HEK293T (cell line): ENCODE measurements around the gene CSN1S1.

Experiments used
- CTCF ChIA-PET: fragments of 350-600 bp; formaldehyde crosslinking; extraction: SDS; loops from one replicate; lab custom pipeline; 2021; ENCODE audit warnings: antibody characterized with exemption, inconsistent platforms; lab: Yijun Ruan, JAX
- POLR2A ChIA-PET: fragments of 350-600 bp; formaldehyde crosslinking; extraction: SDS; loops from one replicate; lab custom pipeline; 2020; ENCODE audit warnings: antibody characterized with exemption, inconsistent platforms; lab: Yijun Ruan, JAX
- DNase-seq: peaks from one replicate; pipeline ENCODE4 v3.0.0; 2012; ENCODE audit warnings: mixed read lengths; ENCODE audit errors: extremely low spot score
- ARNT ChIP-seq: fragments of 450-650 bp; IDR thresholded peaks from 2 replicates; pipeline ENCODE4 v1.6.1; 2017; ENCODE audit warnings: mild to moderate bottlenecking
- BHLHE40 ChIP-seq: fragments of 450-650 bp; IDR thresholded peaks from 2 replicates; pipeline ENCODE4 v1.6.1; 2016; ENCODE audit warnings: mild to moderate bottlenecking, moderate library complexity, borderline replicate concordance
- CTBP1 ChIP-seq: fragments of 450-650 bp; IDR thresholded peaks from 2 replicates; pipeline ENCODE4 v1.6.1; 2016; ENCODE audit warnings: borderline replicate concordance
- ELF4 ChIP-seq: fragments of 450-650 bp; IDR thresholded peaks from 2 replicates; pipeline ENCODE4 v1.6.1; 2017; ENCODE audit warnings: antibody characterized with exemption
- FOXA1 ChIP-seq: fragments of 450-650 bp; IDR thresholded peaks from 2 replicates; pipeline ENCODE4 v1.6.1; 2016; ENCODE audit warnings: mild to moderate bottlenecking
- FOXK2 ChIP-seq: fragments of 450-650 bp; IDR thresholded peaks from 2 replicates; pipeline ENCODE4 v1.6.1; 2016; ENCODE audit warnings: mild to moderate bottlenecking
- FOXM1 ChIP-seq: fragments of 450-650 bp; IDR thresholded peaks from 2 replicates; pipeline ENCODE4 v1.6.1; 2017; ENCODE audit warnings: mild to moderate bottlenecking, borderline replicate concordance
- HDGF ChIP-seq: fragments of 450-650 bp; IDR thresholded peaks from 2 replicates; pipeline ENCODE4 v1.6.1; 2017; ENCODE audit warnings: antibody characterized with exemption, borderline replicate concordance
- L3MBTL2 ChIP-seq: fragments of 450-650 bp; conservative IDR thresholded peaks from 2 replicates; pipeline ENCODE4 v1.6.1; 2016; ENCODE audit warnings: mild to moderate bottlenecking
- LEF1 ChIP-seq: fragments of 450-650 bp; IDR thresholded peaks from 2 replicates; pipeline ENCODE4 v1.6.1; 2017; ENCODE audit warnings: mild to moderate bottlenecking, borderline replicate concordance
- NFRKB ChIP-seq: fragments of 450-650 bp; IDR thresholded peaks from 2 replicates; pipeline ENCODE4 v1.6.1; 2016; ENCODE audit warnings: mild to moderate bottlenecking, moderate library complexity
- PKNOX1 ChIP-seq: fragments of 450-650 bp; IDR thresholded peaks from 2 replicates; pipeline ENCODE4 v1.6.1; 2016
- SP1 ChIP-seq: fragments of 450-650 bp; IDR thresholded peaks from 2 replicates; pipeline ENCODE4 v1.6.1; 2017
- SUZ12 ChIP-seq: fragments of 450-650 bp; IDR thresholded peaks from 2 replicates; pipeline ENCODE4 v1.6.1; 2016; ENCODE audit warnings: mild to moderate bottlenecking
- TARDBP ChIP-seq: fragments of 450-650 bp; IDR thresholded peaks from 2 replicates; pipeline ENCODE4 v1.6.1; 2016
- ZNF384 ChIP-seq: fragments of 450-650 bp; IDR thresholded peaks from 2 replicates; pipeline ENCODE4 v1.6.1; 2016

Gene CSN1S1

DNA sequence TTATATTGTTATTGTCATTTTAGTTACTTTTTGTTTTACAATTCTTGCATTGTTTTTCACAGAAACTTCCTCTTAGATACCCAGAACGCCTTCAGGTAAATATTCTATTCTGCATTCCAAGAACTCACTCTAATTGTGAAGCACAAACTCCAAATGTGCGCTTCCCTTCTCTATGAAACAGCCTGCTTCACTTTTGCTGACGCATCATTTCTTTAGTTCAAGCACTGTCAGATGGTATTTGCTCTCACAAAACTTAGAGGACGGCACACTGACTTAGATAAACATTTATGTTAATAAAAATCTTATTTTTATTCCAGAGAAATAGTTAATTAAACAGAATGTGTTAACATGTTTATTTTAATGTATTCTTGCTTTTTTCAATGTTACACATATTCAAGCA lies 3.3 kb downstream of the CSN1S1 start:
- DNase-seq = no peak
- POLR2A ChIA-PET = no interaction called here
- CTCF ChIA-PET = no interaction called here

DNA sequence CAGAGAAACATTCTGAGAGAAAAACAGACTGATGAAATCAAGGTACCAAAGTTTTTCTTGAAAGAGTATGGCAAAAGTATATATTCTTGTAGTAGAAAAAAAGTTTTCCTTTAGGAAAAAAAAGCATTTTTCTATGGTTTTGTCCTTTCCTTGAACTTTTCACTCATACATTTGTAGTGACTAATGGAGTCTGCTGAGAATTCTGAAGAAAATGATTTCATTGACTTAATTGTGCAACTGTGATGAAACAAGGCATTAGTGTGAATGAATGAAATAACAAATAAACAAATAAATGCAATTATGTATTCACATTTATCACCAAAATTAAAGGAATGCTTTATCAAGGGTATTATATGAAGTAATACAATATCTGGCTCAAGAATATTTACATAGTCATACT lies 5.7 kb downstream of the CSN1S1 start:
- no peak for DNase-seq
- TF ChIP-seq SP1 (no peak), CTBP1 (no peak), ARNT (no peak), L3MBTL2 (no peak), ZNF384 (no peak), BHLHE40 (no peak), NFRKB (no peak), TARDBP (no peak)
- POLR2A ChIA-PET = no interaction called here
- CTCF ChIA-PET = no interaction called here

More for the DNA sequence above, 3.3 kb downstream of the CSN1S1 start:
- no peak for TF ChIP-seq CTBP1
- TF ChIP-seq FOXK2 = no peak
- no peak for TF ChIP-seq SUZ12
- no peak for TF ChIP-seq HDGF

- TF ChIP-seq FOXK2 = no peak
- no peak for TF ChIP-seq PKNOX1
- TF ChIP-seq ZNF384 = no peak
- no peak for TF ChIP-seq NFRKB
- TF ChIP-seq FOXM1 = no peak
- no peak for TF ChIP-seq L3MBTL2
- TF ChIP-seq LEF1 = no peak
- TF ChIP-seq ARNT = no peak
- no peak for TF ChIP-seq HDGF
- no peak for TF ChIP-seq CTBP1
- TF ChIP-seq FOXA1 = no peak
- no peak for TF ChIP-seq TARDBP
- TF ChIP-seq BHLHE40 = no peak
- POLR2A ChIA-PET = no interaction called here
- CTCF ChIA-PET = interaction anchor here (0.7 kb wide), 1 partner anchor 389 kb away, joined by 3 read pairs; no protein-coding TSS in a partner anchor
- no peak for DNase-seq
Observed at GRCh38 chr4:69951602-69952001, 20.7 kb downstream of the CSN1S1 start.

GRCh38 chr4:69957209-69957608 lies 26.3 kb downstream of the CSN1S1 start:
- TF ChIP-seq NFRKB (no peak), TARDBP (no peak), FOXK2 (no peak), LEF1 (no peak), FOXM1 (no peak), PKNOX1 (no peak), ARNT (no peak), SUZ12 (no peak), ZNF384 (no peak), FOXA1 (no peak), CTBP1 (no peak), L3MBTL2 (no peak), SP1 (no peak), ELF4 (no peak), HDGF (no peak), BHLHE40 (no peak)
- CTCF ChIA-PET = no interaction called here
- DNase-seq = no peak
- POLR2A ChIA-PET = no interaction called here

GRCh38 chr4:69965628-69966027 lies 34.8 kb downstream of the CSN1S1 start, which contains the start of gene CSN2:
CSN2 (minus strand) TSS chr4:69965728; CDS start chr4:69960995, 4,733 bp downstream.
- CTCF ChIA-PET = no interaction called here
- no peak for DNase-seq
- POLR2A ChIA-PET = no interaction called here
- TF ChIP-seq NFRKB (no peak), ARNT (no peak), CTBP1 (no peak)

DNA sequence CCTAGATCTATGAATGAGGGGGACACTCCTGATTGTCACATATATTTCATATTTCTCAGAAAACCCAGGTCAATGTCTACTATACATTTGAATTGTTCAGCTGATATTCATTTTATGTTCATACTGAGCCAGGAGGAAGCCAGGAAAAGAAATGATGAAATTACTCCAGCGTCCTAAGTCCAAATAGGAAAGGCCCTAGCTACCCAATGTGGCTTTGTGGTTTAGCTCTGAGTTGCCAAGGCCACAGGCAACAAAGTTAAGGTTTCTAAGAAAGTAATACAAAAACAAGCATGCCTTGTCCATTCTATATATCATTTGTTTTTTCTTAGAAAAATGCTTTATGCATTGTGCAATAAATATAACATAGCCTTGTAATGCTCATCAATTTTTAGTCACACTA lies 39.2 kb downstream of the CSN1S1 start:
- TF ChIP-seq FOXM1 (no peak), FOXA1 (no peak), ELF4 (no peak), ZNF384 (no peak), FOXK2 (no peak), LEF1 (no peak), SUZ12 (no peak), HDGF (no peak), CTBP1 (no peak), SP1 (no peak)
- DNase-seq = no peak
- POLR2A ChIA-PET = no interaction called here
- CTCF ChIA-PET = interaction anchor here (0.6 kb wide), 1 partner anchor 10 kb away, joined by 3 read pairs; no protein-coding TSS in a partner anchor

GRCh38 chr4:69974631-69975030 lies 43.8 kb downstream of the CSN1S1 start:
- TF ChIP-seq NFRKB (no peak), ZNF384 (no peak), SP1 (no peak), FOXM1 (no peak), FOXA1 (no peak), L3MBTL2 (no peak), ELF4 (no peak), HDGF (no peak), FOXK2 (no peak), BHLHE40 (no peak), ARNT (no peak), PKNOX1 (no peak), TARDBP (no peak)
- no peak for DNase-seq
- POLR2A ChIA-PET = no interaction called here
- CTCF ChIA-PET = no interaction called here
